Type B pancreatic cell (in vitro differentiated cells): Measurements from ENCODE around the gene TRIO. TPM values are rescaled to one million over a fixed set of nuclear protein-coding genes. Genes with fewer than 3 reads are reported as not detected.

Experiments used
- DNase-seq: peaks from one replicate; pipeline ENCODE4 v3.0.0; 2021; ENCODE audit warnings: mixed read lengths; ENCODE audit not compliant: unreplicated experiment; ENCODE audit errors: extremely low spot score
- H3K27ac Mint-ChIP-seq: 2 replicates; pipeline ENCODE4 v1.8.0; 2021; ENCODE audit warnings: mild to moderate bottlenecking, mixed read lengths
- H3K27me3 Mint-ChIP-seq: 2 replicates; pipeline ENCODE4 v1.8.0; 2021; ENCODE audit warnings: mixed read lengths
- H3K36me3 Mint-ChIP-seq: 2 replicates; pipeline ENCODE4 v1.8.0; 2021; ENCODE audit warnings: mixed read lengths
- H3K4me1 Mint-ChIP-seq: one replicate; pipeline ENCODE4 v1.8.0; 2021; ENCODE audit warnings: mixed read lengths; ENCODE audit not compliant: unreplicated experiment
- H3K4me3 Mint-ChIP-seq: 2 replicates; pipeline ENCODE4 v1.8.0; 2021; ENCODE audit warnings: mild to moderate bottlenecking, mixed read lengths
- H3K9me3 Mint-ChIP-seq: 2 replicates; pipeline ENCODE4 v1.8.0; 2021; ENCODE audit warnings: mixed read lengths
- total RNA-seq: library from RNA; stranded (reverse); gene quantifications from 2 replicates; pipeline ENCODE4 v1.2.1, GENCODE V29; 2021; ENCODE audit warnings: low replicate concordance
- TF ChIP-seq, protein P1 (sequence below): fragments of 200-600 bp; sonication (generic); conservative IDR thresholded peaks from 2 replicates; pipeline ENCODE4 v1.5.0; 2021; ENCODE audit warnings: antibody characterized with exemption, mild to moderate bottlenecking

The TRIO gene
- total RNA-seq, 1 donor from 2014 or later, result 145 TPM

DNA sequence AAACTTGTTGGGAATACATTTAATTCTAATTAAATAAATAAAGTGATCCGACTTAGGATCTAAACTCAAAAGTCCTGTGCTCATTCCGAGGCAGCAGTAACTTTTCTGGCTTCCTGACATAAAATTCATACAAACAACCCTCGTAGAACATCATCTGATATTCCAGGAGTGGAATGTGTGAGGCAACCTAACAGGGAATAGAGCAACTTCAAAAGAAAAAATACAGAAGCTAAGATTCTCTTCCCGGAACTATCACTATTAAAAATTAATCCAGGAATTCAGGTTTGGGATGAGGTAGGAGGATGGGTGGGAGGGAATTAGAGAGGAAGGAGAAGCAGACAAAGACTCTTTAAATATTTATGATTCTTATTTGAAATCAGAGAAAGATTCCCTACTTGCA, 32.9 kb upstream of the TRIO start:
- H3K9me3 Mint-ChIP-seq, result no peaks in the 10 kb centered on the region
- no peak overlapping the region for H3K27ac Mint-ChIP-seq
- H3K27me3 Mint-ChIP-seq, result peaks cover 5% of the 10 kb centered on the region
- no peaks in the 10 kb centered on the region for H3K36me3 Mint-ChIP-seq
- TF ChIP-seq, protein P1, sequence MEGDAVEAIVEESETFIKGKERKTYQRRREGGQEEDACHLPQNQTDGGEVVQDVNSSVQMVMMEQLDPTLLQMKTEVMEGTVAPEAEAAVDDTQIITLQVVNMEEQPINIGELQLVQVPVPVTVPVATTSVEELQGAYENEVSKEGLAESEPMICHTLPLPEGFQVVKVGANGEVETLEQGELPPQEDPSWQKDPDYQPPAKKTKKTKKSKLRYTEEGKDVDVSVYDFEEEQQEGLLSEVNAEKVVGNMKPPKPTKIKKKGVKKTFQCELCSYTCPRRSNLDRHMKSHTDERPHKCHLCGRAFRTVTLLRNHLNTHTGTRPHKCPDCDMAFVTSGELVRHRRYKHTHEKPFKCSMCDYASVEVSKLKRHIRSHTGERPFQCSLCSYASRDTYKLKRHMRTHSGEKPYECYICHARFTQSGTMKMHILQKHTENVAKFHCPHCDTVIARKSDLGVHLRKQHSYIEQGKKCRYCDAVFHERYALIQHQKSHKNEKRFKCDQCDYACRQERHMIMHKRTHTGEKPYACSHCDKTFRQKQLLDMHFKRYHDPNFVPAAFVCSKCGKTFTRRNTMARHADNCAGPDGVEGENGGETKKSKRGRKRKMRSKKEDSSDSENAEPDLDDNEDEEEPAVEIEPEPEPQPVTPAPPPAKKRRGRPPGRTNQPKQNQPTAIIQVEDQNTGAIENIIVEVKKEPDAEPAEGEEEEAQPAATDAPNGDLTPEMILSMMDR, result no peak
- DNase-seq, result no peak
- H3K4me3 Mint-ChIP-seq, result no peak overlapping the region
- peaks cover 11% of the 10 kb centered on the region for H3K4me1 Mint-ChIP-seq

DNA sequence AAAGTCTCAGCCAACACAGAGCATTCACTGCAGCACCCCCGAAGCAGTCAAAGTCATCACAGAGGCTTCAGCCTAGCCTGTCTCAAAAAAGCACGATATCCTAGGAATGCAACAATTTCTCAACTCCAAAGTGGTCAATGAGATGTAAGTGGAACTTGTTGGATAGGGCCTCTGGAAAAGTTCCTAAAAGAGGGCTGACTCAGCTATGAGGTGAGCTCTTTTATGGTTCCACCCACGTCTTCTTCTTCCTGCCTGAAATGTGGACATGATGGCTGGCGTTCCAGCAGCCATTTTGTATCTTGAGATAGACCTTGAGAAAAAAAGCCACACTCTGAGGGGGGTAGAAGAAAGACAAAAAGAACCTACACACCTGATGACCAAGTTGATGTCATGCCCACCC, 32.5 kb upstream of the TRIO start:
- H3K4me3 Mint-ChIP-seq, result no peak overlapping the region
- TF ChIP-seq, protein P1, result no peak
- H3K36me3 Mint-ChIP-seq, result no peaks in the 10 kb centered on the region
- no peak for DNase-seq
- no peak overlapping the region for H3K27ac Mint-ChIP-seq
- no peaks in the 10 kb centered on the region for H3K9me3 Mint-ChIP-seq
- H3K4me1 Mint-ChIP-seq, result peaks cover 13% of the 10 kb centered on the region
- H3K27me3 Mint-ChIP-seq, result peaks cover 5% of the 10 kb centered on the region

DNA sequence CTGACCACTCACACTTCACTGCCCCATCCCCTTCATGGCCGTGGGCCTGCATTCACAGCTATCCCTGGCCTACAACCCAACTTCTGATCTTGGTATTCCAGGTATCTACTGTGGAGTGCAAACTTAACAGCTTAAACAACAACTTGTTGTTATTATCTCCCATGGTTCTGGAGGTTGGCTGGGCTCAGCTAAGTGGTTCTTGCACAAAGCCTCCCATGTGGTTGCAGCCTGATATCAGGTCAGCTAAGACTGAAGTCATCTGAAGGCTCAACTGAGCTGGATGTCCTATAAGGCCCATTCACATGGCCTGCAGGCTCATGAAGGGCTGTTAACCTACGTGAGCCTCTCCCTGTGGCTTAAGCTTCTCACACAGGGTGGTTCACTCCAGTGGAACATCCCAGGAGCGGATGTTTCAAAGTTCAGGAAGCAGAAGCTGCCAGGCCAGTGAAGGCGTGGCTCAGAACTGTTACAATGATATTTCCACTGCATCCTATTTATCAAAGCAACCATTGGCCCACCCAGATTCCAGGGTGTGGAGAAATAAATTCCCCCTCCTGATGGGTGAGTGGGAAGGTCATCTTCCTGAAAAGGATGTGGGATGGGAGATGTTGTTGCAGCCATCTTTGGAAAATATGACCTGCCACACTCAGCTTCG, 30.0 kb upstream of the TRIO start:
- H3K4me1 Mint-ChIP-seq, result peaks cover 13% of the 10 kb centered on the region
- H3K4me3 Mint-ChIP-seq, result no peak overlapping the region
- no peak for DNase-seq
- H3K27me3 Mint-ChIP-seq, result peaks cover 7% of the 10 kb centered on the region
- no peaks in the 10 kb centered on the region for H3K36me3 Mint-ChIP-seq
- TF ChIP-seq, protein P1, result no peak
- H3K9me3 Mint-ChIP-seq, result no peaks in the 10 kb centered on the region
- no peak overlapping the region for H3K27ac Mint-ChIP-seq

DNA sequence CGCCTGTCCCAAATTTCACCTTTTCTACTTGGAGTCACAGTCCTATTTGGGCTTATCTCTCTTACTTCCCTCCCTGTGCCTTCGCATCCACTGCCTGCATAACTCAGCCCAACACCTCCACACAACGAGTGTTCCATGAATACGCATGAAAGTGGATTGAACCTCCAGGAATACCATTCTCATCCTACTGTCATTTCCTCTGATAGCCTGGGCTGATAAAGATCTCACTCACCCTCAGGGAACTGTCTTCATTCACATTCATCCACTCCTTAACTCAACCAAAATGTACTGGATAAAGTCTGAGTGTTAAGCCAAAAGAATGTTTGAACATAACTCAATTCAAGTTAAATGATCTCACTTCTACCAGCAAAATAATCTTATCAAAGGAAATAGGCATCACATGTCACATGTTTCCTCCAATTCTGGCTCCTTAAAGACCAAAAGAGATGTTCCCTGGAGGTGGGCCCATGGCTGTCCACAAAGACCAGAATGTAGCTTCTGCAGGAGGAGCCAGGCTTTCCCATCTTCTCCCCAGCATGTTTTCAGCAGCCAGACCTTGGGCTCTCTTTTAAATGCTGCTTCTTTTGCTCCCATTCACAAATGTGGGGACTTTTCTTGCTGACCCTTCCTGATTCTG, 28.4 kb upstream of the TRIO start:
- Mint-ChIP-seq H3K4me3 (no peak overlapping the region), H3K9me3 (no peaks in the 10 kb centered on the region), H3K4me1 (peaks cover 23% of the 10 kb centered on the region), H3K27ac (no peak overlapping the region), H3K36me3 (no peaks in the 10 kb centered on the region), H3K27me3 (peaks cover 7% of the 10 kb centered on the region)
- TF ChIP-seq, protein P1, result no peak
- DNase-seq, result no peak

DNA sequence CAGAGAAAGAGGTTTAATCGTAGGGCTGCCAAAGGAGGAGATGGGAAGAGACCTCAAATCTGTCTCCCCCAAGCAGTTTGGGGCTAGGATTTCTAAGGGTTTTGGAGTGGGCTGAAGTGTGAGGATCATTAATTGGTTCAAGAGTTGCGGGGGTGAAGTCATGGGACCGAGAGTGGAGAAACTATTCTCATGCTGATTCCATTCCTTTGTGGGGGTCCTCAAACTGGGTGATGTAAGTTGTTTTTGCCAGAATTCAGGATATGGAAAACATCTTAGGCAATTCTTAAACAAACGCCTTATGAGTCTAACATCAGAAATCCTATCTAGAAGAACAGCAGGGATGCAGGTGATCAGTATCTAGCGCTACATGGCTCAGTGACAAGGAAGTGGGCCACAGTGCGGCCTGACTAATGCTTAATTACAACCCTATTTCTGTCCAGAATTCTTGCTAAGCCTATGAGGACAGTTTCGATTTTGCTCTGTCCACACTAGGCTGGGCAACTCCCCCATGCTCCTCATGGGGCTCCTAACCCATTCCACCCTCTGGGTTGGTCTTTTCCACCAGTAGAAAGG, 27.7 kb upstream of the TRIO start:
- Mint-ChIP-seq H3K4me1 (peaks cover 23% of the 10 kb centered on the region), H3K9me3 (no peaks in the 10 kb centered on the region), H3K27me3 (peaks cover 7% of the 10 kb centered on the region), H3K36me3 (no peaks in the 10 kb centered on the region), H3K27ac (no peak overlapping the region), H3K4me3 (no peak overlapping the region)
- no peak for DNase-seq
- TF ChIP-seq, protein P1, result no peak
